Measurements from ENCODE around the gene NETO1.

NETO1 gene

GRCh38 chr18:72866442-72866900 lies 1.3 kb downstream of the NETO1 start:
- H3K36me3 Mint-ChIP-seq (ENCODE audit: low read depth) = no peaks in the 10 kb centered on the region
- no peak overlapping the region for H3K4me3 Mint-ChIP-seq
- peaks cover 39% of the 10 kb centered on the region for H3K27me3 Mint-ChIP-seq (ENCODE audit: low read depth)
- H3K4me1 Mint-ChIP-seq (ENCODE audit: low read depth) = no peaks in the 10 kb centered on the region
- H3K27ac Mint-ChIP-seq = no peak overlapping the region
- H3K9me3 Mint-ChIP-seq = no peaks in the 10 kb centered on the region

GRCh38 chr18:72863754-72864153 lies 4.0 kb downstream of the NETO1 start:
- no peaks in the 10 kb centered on the region for H3K9me3 Mint-ChIP-seq
- no peaks in the 10 kb centered on the region for H3K4me1 Mint-ChIP-seq (ENCODE audit: low read depth)
- H3K27me3 Mint-ChIP-seq (ENCODE audit: low read depth) = peaks cover 25% of the 10 kb centered on the region
- H3K27ac Mint-ChIP-seq = no peak overlapping the region
- no peak overlapping the region for H3K4me3 Mint-ChIP-seq
- H3K36me3 Mint-ChIP-seq (ENCODE audit: low read depth) = no peaks in the 10 kb centered on the region

- Mint-ChIP-seq H3K36me3 (ENCODE audit: low read depth) (no peaks in the 10 kb centered on the region), H3K9me3 (no peaks in the 10 kb centered on the region), H3K27me3 (ENCODE audit: low read depth) (no peaks in the 10 kb centered on the region)
These were observed 8.7 kb downstream of the NETO1 start for GRCh38 chr18:72859088-72859487.

GRCh38 chr18:72849671-72850070 lies 18.1 kb downstream of the NETO1 start:
- no peaks in the 10 kb centered on the region for H3K4me1 Mint-ChIP-seq (ENCODE audit: low read depth)
- H3K9me3 Mint-ChIP-seq = no peaks in the 10 kb centered on the region
- H3K27me3 Mint-ChIP-seq (ENCODE audit: low read depth) = no peaks in the 10 kb centered on the region
- H3K4me3 Mint-ChIP-seq = no peak overlapping the region
- no peaks in the 10 kb centered on the region for H3K36me3 Mint-ChIP-seq (ENCODE audit: low read depth)
- no peak overlapping the region for H3K27ac Mint-ChIP-seq

More at GRCh38 chr18:72859088-72859487, 8.7 kb downstream of the NETO1 start:
- Mint-ChIP-seq H3K27ac (no peak overlapping the region), H3K4me1 (ENCODE audit: low read depth) (no peaks in the 10 kb centered on the region), H3K4me3 (no peak overlapping the region)

- no peaks in the 10 kb centered on the region for H3K36me3 Mint-ChIP-seq (ENCODE audit: low read depth)
- H3K4me1 Mint-ChIP-seq (ENCODE audit: low read depth) = no peaks in the 10 kb centered on the region
- no peak overlapping the region for H3K4me3 Mint-ChIP-seq
- H3K27me3 Mint-ChIP-seq (ENCODE audit: low read depth) = no peaks in the 10 kb centered on the region
- no peaks in the 10 kb centered on the region for H3K9me3 Mint-ChIP-seq
- no peak overlapping the region for H3K27ac Mint-ChIP-seq
These were observed 19.1 kb downstream of the NETO1 start for GRCh38 chr18:72848503-72849237.

- no peak overlapping the region for H3K27ac Mint-ChIP-seq
- H3K36me3 Mint-ChIP-seq (ENCODE audit: low read depth) = no peaks in the 10 kb centered on the region
- no peaks in the 10 kb centered on the region for H3K27me3 Mint-ChIP-seq (ENCODE audit: low read depth)
- H3K4me3 Mint-ChIP-seq = no peak overlapping the region
- no peaks in the 10 kb centered on the region for H3K4me1 Mint-ChIP-seq (ENCODE audit: low read depth)
- no peaks in the 10 kb centered on the region for H3K9me3 Mint-ChIP-seq
These were observed 20.0 kb downstream of the NETO1 start for GRCh38 chr18:72847771-72848170.

- no peaks in the 10 kb centered on the region for H3K4me1 Mint-ChIP-seq (ENCODE audit: low read depth)
- H3K27me3 Mint-ChIP-seq (ENCODE audit: low read depth) = no peaks in the 10 kb centered on the region
- no peak overlapping the region for H3K4me3 Mint-ChIP-seq
- H3K36me3 Mint-ChIP-seq (ENCODE audit: low read depth) = no peaks in the 10 kb centered on the region
- no peaks in the 10 kb centered on the region for H3K9me3 Mint-ChIP-seq
- no peak overlapping the region for H3K27ac Mint-ChIP-seq
These were observed 20.9 kb downstream of the NETO1 start for GRCh38 chr18:72846736-72847533.

GRCh38 chr18:72843743-72844142 lies 24.0 kb downstream of the NETO1 start:
- Mint-ChIP-seq H3K9me3 (no peaks in the 10 kb centered on the region), H3K27ac (no peak overlapping the region), H3K4me1 (ENCODE audit: low read depth) (no peaks in the 10 kb centered on the region), H3K4me3 (no peak overlapping the region), H3K36me3 (ENCODE audit: low read depth) (no peaks in the 10 kb centered on the region), H3K27me3 (ENCODE audit: low read depth) (no peaks in the 10 kb centered on the region)

- no peaks in the 10 kb centered on the region for H3K36me3 Mint-ChIP-seq (ENCODE audit: low read depth)
- H3K27ac Mint-ChIP-seq = no peak overlapping the region
- H3K27me3 Mint-ChIP-seq (ENCODE audit: low read depth) = no peaks in the 10 kb centered on the region
- no peaks in the 10 kb centered on the region for H3K4me1 Mint-ChIP-seq (ENCODE audit: low read depth)
- no peak overlapping the region for H3K4me3 Mint-ChIP-seq
- no peaks in the 10 kb centered on the region for H3K9me3 Mint-ChIP-seq
These were observed 27.7 kb downstream of the NETO1 start for GRCh38 chr18:72840109-72840508.

- H3K27me3 Mint-ChIP-seq (ENCODE audit: low read depth) = no peaks in the 10 kb centered on the region
- no peaks in the 10 kb centered on the region for H3K9me3 Mint-ChIP-seq
- H3K27ac Mint-ChIP-seq = no peak overlapping the region
- no peaks in the 10 kb centered on the region for H3K36me3 Mint-ChIP-seq (ENCODE audit: low read depth)
- H3K4me3 Mint-ChIP-seq = no peak overlapping the region
- H3K4me1 Mint-ChIP-seq (ENCODE audit: low read depth) = no peaks in the 10 kb centered on the region
These were observed 33.1 kb downstream of the NETO1 start for GRCh38 chr18:72834731-72835130.

- Mint-ChIP-seq H3K9me3 (no peaks in the 10 kb centered on the region), H3K27me3 (ENCODE audit: low read depth) (no peaks in the 10 kb centered on the region), H3K27ac (no peak overlapping the region), H3K36me3 (ENCODE audit: low read depth) (no peaks in the 10 kb centered on the region), H3K4me1 (ENCODE audit: low read depth) (peaks cover 2% of the 10 kb centered on the region), H3K4me3 (no peak overlapping the region)
These were observed 34.3 kb downstream of the NETO1 start for GRCh38 chr18:72833471-72833870.

GRCh38 chr18:72830109-72830508 lies 37.7 kb downstream of the NETO1 start:
- H3K36me3 Mint-ChIP-seq (ENCODE audit: low read depth) = no peaks in the 10 kb centered on the region
- no peaks in the 10 kb centered on the region for H3K27me3 Mint-ChIP-seq (ENCODE audit: low read depth)
- no peak overlapping the region for H3K4me3 Mint-ChIP-seq
- peaks cover 2% of the 10 kb centered on the region for H3K4me1 Mint-ChIP-seq (ENCODE audit: low read depth)
- H3K27ac Mint-ChIP-seq = no peak overlapping the region
- no peaks in the 10 kb centered on the region for H3K9me3 Mint-ChIP-seq

GRCh38 chr18:72828601-72829000 lies 39.2 kb downstream of the NETO1 start:
- Mint-ChIP-seq H3K27me3 (ENCODE audit: low read depth) (no peaks in the 10 kb centered on the region), H3K4me1 (ENCODE audit: low read depth) (peaks cover 2% of the 10 kb centered on the region), H3K9me3 (no peaks in the 10 kb centered on the region), H3K27ac (no peak overlapping the region), H3K4me3 (no peak overlapping the region), H3K36me3 (ENCODE audit: low read depth) (no peaks in the 10 kb centered on the region)

GRCh38 chr18:72826736-72827135 lies 41.1 kb downstream of the NETO1 start:
- Mint-ChIP-seq H3K27me3 (ENCODE audit: low read depth) (no peaks in the 10 kb centered on the region), H3K27ac (no peak overlapping the region), H3K36me3 (ENCODE audit: low read depth) (no peaks in the 10 kb centered on the region), H3K4me1 (ENCODE audit: low read depth) (peaks cover 2% of the 10 kb centered on the region), H3K9me3 (no peaks in the 10 kb centered on the region), H3K4me3 (no peak overlapping the region)

- Mint-ChIP-seq H3K9me3 (no peaks in the 10 kb centered on the region), H3K4me1 (ENCODE audit: low read depth) (no peaks in the 10 kb centered on the region), H3K27ac (no peak overlapping the region), H3K36me3 (ENCODE audit: low read depth) (no peaks in the 10 kb centered on the region), H3K4me3 (no peak overlapping the region), H3K27me3 (ENCODE audit: low read depth) (no peaks in the 10 kb centered on the region)
These were observed 44.4 kb downstream of the NETO1 start for GRCh38 chr18:72823345-72823744.

Data from T-helper 1 cell treated with Interleukin-12 subunit alpha and Interleukin-12 subunit beta and Interleukin-4 antibody, amounts not matched to agents 30 μg/mL and 1 μg/mL, for 36 hours (primary cell).